ENCODE results near the gene TSPAN18.

Gene TSPAN18

GRCh38 chr11:44781655-44782054 lies 54.9 kb downstream of the TSPAN18 start:
- DNase-seq (ENCODE audit: low read depth), result no peak
- no peak for TF ChIP-seq CTCF (IDR thresholded peaks at IDR 0.05; ENCODE audit: low read depth, low read length, missing control alignments)
- in situ Hi-C loops (cut with HindIII; ENCODE audit: low sequenced_read_pairs), result no loop called here
- no peak overlapping the region for H3K4me3 ChIP-seq (ENCODE audit: low read depth, low read length)

- DNase-seq (ENCODE audit: low read depth), result no peak
- no peak for TF ChIP-seq CTCF (IDR thresholded peaks at IDR 0.05; ENCODE audit: low read depth, low read length, missing control alignments)
- H3K4me3 ChIP-seq (ENCODE audit: low read depth, low read length), result no peak overlapping the region
- in situ Hi-C loops (cut with HindIII; ENCODE audit: low sequenced_read_pairs), result no loop called here
Measured at GRCh38 chr11:44782478-44782877, 55.7 kb downstream of the TSPAN18 start.

GRCh38 chr11:44784436-44784760 lies 57.6 kb downstream of the TSPAN18 start:
- no peak for DNase-seq (ENCODE audit: low read depth)
- H3K4me3 ChIP-seq (ENCODE audit: low read depth, low read length), result no peak overlapping the region
- no peak for TF ChIP-seq CTCF (IDR thresholded peaks at IDR 0.05; ENCODE audit: low read depth, low read length, missing control alignments)
- in situ Hi-C loops (cut with HindIII; ENCODE audit: low sequenced_read_pairs), result no loop called here

- TF ChIP-seq CTCF (IDR thresholded peaks at IDR 0.05; ENCODE audit: low read depth, low read length, missing control alignments), result no peak
- in situ Hi-C loops (cut with HindIII; ENCODE audit: low sequenced_read_pairs), result no loop called here
- DNase-seq (ENCODE audit: low read depth), result no peak
- H3K4me3 ChIP-seq (ENCODE audit: low read depth, low read length), result no peak overlapping the region
Measured at GRCh38 chr11:44784851-44785250, 58.1 kb downstream of the TSPAN18 start.

GRCh38 chr11:44785856-44786607 lies 59.3 kb downstream of the TSPAN18 start:
- H3K4me3 ChIP-seq (ENCODE audit: low read depth, low read length), result no peak overlapping the region
- DNase-seq (ENCODE audit: low read depth), result no peak
- in situ Hi-C loops (cut with HindIII; ENCODE audit: low sequenced_read_pairs), result no loop called here
- no peak for TF ChIP-seq CTCF (IDR thresholded peaks at IDR 0.05; ENCODE audit: low read depth, low read length, missing control alignments)

GRCh38 chr11:44787070-44787469 lies 60.3 kb downstream of the TSPAN18 start:
- TF ChIP-seq CTCF (IDR thresholded peaks at IDR 0.05; ENCODE audit: low read depth, low read length, missing control alignments), result no peak
- H3K4me3 ChIP-seq (ENCODE audit: low read depth, low read length), result no peak overlapping the region
- in situ Hi-C loops (cut with HindIII; ENCODE audit: low sequenced_read_pairs), result no loop called here
- no peak for DNase-seq (ENCODE audit: low read depth)
